HepG2 (cell line): ENCODE measurements around the gene TCFL5. TPM values are rescaled to one million over a fixed set of nuclear protein-coding genes. Genes with fewer than 3 reads are reported as not detected.

ENCODE experiments used
- ARNT ChIP-seq: fragments of 450-650 bp; IDR thresholded peaks from 2 replicates; pipeline ENCODE4 v1.6.1; 2017
- E2F1 ChIP-seq: sonication (generic); formaldehyde crosslinking; IDR thresholded peaks from 2 replicates; pipeline ENCODE4 v1.5.0; 2020; ENCODE audit warnings: missing genetic modification reagents
- HDAC2 ChIP-seq: sonication (generic); formaldehyde crosslinking; IDR thresholded peaks from 2 replicates; pipeline ENCODE4 v1.4.0; 2020; ENCODE audit warnings: missing genetic modification reagents
- JUN ChIP-seq: sonication (generic); formaldehyde crosslinking; IDR thresholded peaks from 2 replicates; pipeline ENCODE4 v1.4.0; 2020; ENCODE audit warnings: mild to moderate bottlenecking, missing genetic modification reagents
- PLRG1 ChIP-seq: fragments of 450-650 bp; conservative IDR thresholded peaks from 2 replicates; pipeline ENCODE4 v1.6.1; 2016
- RAD51 ChIP-seq: fragments of 450-650 bp; IDR thresholded peaks from 2 replicates; pipeline ENCODE4 v1.6.1; 2016; ENCODE audit warnings: borderline replicate concordance
- SMC3 ChIP-seq: IDR thresholded peaks from 2 replicates; pipeline ENCODE4 v1.6.1; 2011; ENCODE audit warnings: low read length, improper control_type of control experiment
- USF2 ChIP-seq, 2 experiments: sonication (generic) in 1 of 2; formaldehyde crosslinking in 1 of 2; IDR thresholded peaks; 2 replicates each; pipeline versions ENCODE4 v1.5.1 to v1.6.1; 2011 to 2020; ENCODE audit warnings: borderline replicate concordance in 1 of 2, low read depth in 1 of 2, low read length in 1 of 2, mild to moderate bottlenecking in 1 of 2, missing genetic modification reagents in 1 of 2, moderate library complexity in 1 of 2
- ZBED4 ChIP-seq: sonication (generic); formaldehyde crosslinking; IDR thresholded peaks from 2 replicates; pipeline ENCODE4 v1.4.0; 2020; ENCODE audit warnings: missing genetic modification reagents, borderline replicate concordance
- ZBTB21 ChIP-seq: sonication (generic); formaldehyde crosslinking; IDR thresholded peaks from 2 replicates; pipeline ENCODE4 v1.4.0; 2020; ENCODE audit warnings: missing genetic modification reagents
- ZBTB4 ChIP-seq: sonication (generic); formaldehyde crosslinking; IDR thresholded peaks from 2 replicates; pipeline ENCODE4 v1.4.0; 2020; ENCODE audit warnings: missing genetic modification reagents, mild to moderate bottlenecking, borderline replicate concordance
- ZMAT5 ChIP-seq: sonication (generic); formaldehyde crosslinking; IDR thresholded peaks from 2 replicates; pipeline ENCODE4 v1.5.0; 2020; ENCODE audit warnings: mild to moderate bottlenecking, low read depth, missing genetic modification reagents, borderline replicate concordance
- ZNF530 ChIP-seq: sonication (generic); formaldehyde crosslinking; IDR thresholded peaks from 2 replicates; pipeline ENCODE4 v1.5.0; 2020; ENCODE audit warnings: low read depth, mild to moderate bottlenecking, missing genetic modification reagents
- ZNF678 ChIP-seq: sonication (generic); formaldehyde crosslinking; IDR thresholded peaks from 2 replicates; pipeline ENCODE4 v1.4.0; 2020; ENCODE audit warnings: mild to moderate bottlenecking, missing genetic modification reagents
- ZSCAN9 ChIP-seq: IDR thresholded peaks from 2 replicates; pipeline ENCODE4 v1.6.1; 2016; ENCODE audit warnings: borderline replicate concordance
- polyA plus RNA-seq, 8 experiments: library from polyadenylated mRNA; depleted of rRNA in 3 of 8; stranded (reverse) in 7 of 8; unstranded in 1 of 8; fragments of >200 nt; fragmentation: Illumina TruSeq in 4 of 8; extraction: Trizol in 4 of 8; gene quantifications; 2 replicates each; pipeline versions ENCODE4 v1.2.1 to v1.2.3, GENCODE V29; 2011 to 2016; ENCODE audit warnings: low read depth in 4 of 8, missing spikeins in 1 of 8, mixed read lengths in 1 of 8; ENCODE audit not compliant: insufficient read depth in 1 of 8
- total RNA-seq, 5 experiments: library from RNA; depleted of rRNA; stranded (reverse); fragments of >200 nt; fragmentation: Illumina TruSeq; extraction: Trizol; gene quantifications; 2 replicates each; pipeline ENCODE4 v1.2.3, GENCODE V29; 2016; ENCODE audit warnings: low read depth in 1 of 5

The TCFL5 gene
- total and polyA plus RNA-seq, 2 of the 13 experiments (the other 11 are each of a cell fraction or from before 2014, with no cell fraction given), result 14.8 to 20.0 TPM

- TF ChIP-seq ZBED4 (CRISPR knock-in tag) (peak; percentile 74), ZNF530 (CRISPR knock-in tag) (no peak), ZSCAN9 (peak; percentile 91), HDAC2 (CRISPR knock-in tag) (peak; percentile 88), RAD51 (no peak), ZNF678 (CRISPR knock-in tag) (peak; percentile 94), ZMAT5 (CRISPR knock-in tag) (no peak), PLRG1 (no peak), ARNT (no peak), JUN (0 out of 2 replicates have a peak, but pooled peaks have one; percentile 49), E2F1 (CRISPR knock-in tag) (peak; percentile 76; the same call in 1 of the 2 replicates), ZBTB4 (peak; percentile 97; the same call in 1 of the 2 replicates), SMC3 (no peak), USF2 (IDR thresholded peaks at IDR 0.05; ENCODE audit: low read depth, low read length) (peak; percentile 62), USF2 (CRISPR knock-in tag; IDR thresholded peaks at IDR 0.05; ENCODE audit: borderline replicate concordance) (no peak), ZBTB21 (CRISPR knock-in tag) (0 out of 2 replicates have a peak, but pooled peaks have one; percentile 60)
Measured at GRCh38 chr20:62861726-62862336, at the start of gene TCFL5 (continued).
